Glomerular visceral epithelial cell (primary cell): ENCODE results near the gene TIAL1.
"Not testable (repeated sequence)": the region's sequence is repeated elsewhere in the genome, so short reads cannot be mapped to it uniquely, and the experiment has no call there.

Experiments
- DNase-seq: peaks from one replicate; pipeline ENCODE4 v3.0.0-alpha.2; 2016; ENCODE audit errors: extremely low spot score

The TIAL1 gene

GRCh38 chr10:119549247-119549999, 47.3 kb downstream of the TIAL1 start:
- DNase-seq = no peak

- no peak for DNase-seq
These were observed 50.8 kb downstream of the TIAL1 start for GRCh38 chr10:119546009-119546408.

GRCh38 chr10:119545310-119545709, 51.5 kb downstream of the TIAL1 start:
- no peak for DNase-seq

GRCh38 chr10:119543814-119544642, 52.7 kb downstream of the TIAL1 start:
- peak; percentile 58 for DNase-seq

GRCh38 chr10:119542988-119543813, 53.6 kb downstream of the TIAL1 start:
- DNase-seq = peak; percentile 48

GRCh38 chr10:119542357-119542987, 54.3 kb downstream of the TIAL1 start, which contains the start of gene RGS10:
Gene RGS10, minus strand, starts transcription at chr10:119542719. Its CDS starts 81 bp downstream, at chr10:119542638.
- DNase-seq = peak; percentile 87

- no peak for DNase-seq
These were observed 55.1 kb downstream of the TIAL1 start for GRCh38 chr10:119541459-119542356.

- no peak for DNase-seq
These were observed 55.7 kb downstream of the TIAL1 start for GRCh38 chr10:119541046-119541445.

- DNase-seq = no peak
These were observed 56.7 kb downstream of the TIAL1 start for GRCh38 chr10:119540038-119540437.

- no peak for DNase-seq
These were observed 57.4 kb downstream of the TIAL1 start for GRCh38 chr10:119539359-119539825.

GRCh38 chr10:119538632-119539358, 58.0 kb downstream of the TIAL1 start:
- no peak for DNase-seq

GRCh38 chr10:119537953-119538630, 58.7 kb downstream of the TIAL1 start:
- DNase-seq = no peak

GRCh38 chr10:119536508-119537025, 60.2 kb downstream of the TIAL1 start:
- no peak for DNase-seq

GRCh38 chr10:119535837-119536507, 60.8 kb downstream of the TIAL1 start:
- DNase-seq = no peak

- no peak for DNase-seq
These were observed 61.5 kb downstream of the TIAL1 start for GRCh38 chr10:119535305-119535704.

- no peak for DNase-seq
These were observed 63.3 kb downstream of the TIAL1 start for GRCh38 chr10:119533473-119533872.

GRCh38 chr10:119532791-119533190, 64.0 kb downstream of the TIAL1 start:
- DNase-seq = not testable (repeated sequence)

- not testable (repeated sequence) for DNase-seq
These were observed 64.5 kb downstream of the TIAL1 start for GRCh38 chr10:119532251-119532650.
